Memory B cell (primary cell): ENCODE results near the gene ITGBL1.

Experiments
- ATAC-seq: fragments of 150-1000 bp; cut with Tn5 transposase; 2 replicates; pipeline ENCODE4 v1.10.0; 2021; ENCODE audit warnings: low read depth, mild to moderate bottlenecking, moderate library complexity
- DNase-seq, 2 donors: peaks; one replicate each; pipeline ENCODE4 v3.0.0; 2022; ENCODE audit warnings: low spot score in 2 of 2
- H3K27ac Mint-ChIP-seq: one replicate; pipeline ENCODE4 v1.8.0; 2022; ENCODE audit warnings: mild to moderate bottlenecking, moderate library complexity, mixed read lengths
- H3K27me3 Mint-ChIP-seq: one replicate; pipeline ENCODE4 v1.8.0; 2022; ENCODE audit warnings: mixed read lengths
- H3K36me3 Mint-ChIP-seq: one replicate; pipeline ENCODE4 v1.8.0; 2022; ENCODE audit warnings: mild to moderate bottlenecking, mixed read lengths
- H3K4me1 Mint-ChIP-seq: one replicate; pipeline ENCODE4 v1.8.0; 2022; ENCODE audit warnings: mixed read lengths
- H3K4me3 Mint-ChIP-seq: one replicate; pipeline ENCODE4 v1.8.0; 2022; ENCODE audit warnings: mild to moderate bottlenecking, moderate library complexity, mixed read lengths
- H3K9me3 Mint-ChIP-seq: one replicate; pipeline ENCODE4 v1.8.0; 2022; ENCODE audit warnings: mixed read lengths

The ITGBL1 gene

DNA sequence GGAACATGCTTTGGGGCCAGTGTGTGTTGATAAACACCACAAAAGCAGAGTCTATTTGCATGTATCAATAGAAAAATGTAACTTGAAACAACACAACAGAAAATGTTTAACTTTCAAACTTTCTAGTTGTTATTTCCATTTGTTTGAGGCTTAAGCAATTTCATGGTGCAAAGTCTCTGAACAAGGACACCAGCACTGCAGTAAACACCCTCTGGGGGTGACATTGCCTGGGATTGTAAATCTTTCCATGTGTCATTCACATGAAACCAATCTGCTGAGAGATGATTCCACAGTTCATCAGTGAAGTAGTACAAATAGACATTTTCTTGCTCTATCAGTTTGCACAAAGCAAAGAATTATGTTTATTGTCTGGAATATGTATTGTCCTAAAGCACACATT, 124.5 kb downstream of the ITGBL1 start:
- H3K27ac Mint-ChIP-seq: no peak overlapping the region
- H3K36me3 Mint-ChIP-seq: no peaks in the 10 kb centered on the region
- H3K9me3 Mint-ChIP-seq: no peaks in the 10 kb centered on the region
- no peak for ATAC-seq
- no peak for DNase-seq
- no peaks in the 10 kb centered on the region for H3K27me3 Mint-ChIP-seq
- no peak overlapping the region for H3K4me3 Mint-ChIP-seq
- H3K4me1 Mint-ChIP-seq: no peaks in the 10 kb centered on the region

DNA sequence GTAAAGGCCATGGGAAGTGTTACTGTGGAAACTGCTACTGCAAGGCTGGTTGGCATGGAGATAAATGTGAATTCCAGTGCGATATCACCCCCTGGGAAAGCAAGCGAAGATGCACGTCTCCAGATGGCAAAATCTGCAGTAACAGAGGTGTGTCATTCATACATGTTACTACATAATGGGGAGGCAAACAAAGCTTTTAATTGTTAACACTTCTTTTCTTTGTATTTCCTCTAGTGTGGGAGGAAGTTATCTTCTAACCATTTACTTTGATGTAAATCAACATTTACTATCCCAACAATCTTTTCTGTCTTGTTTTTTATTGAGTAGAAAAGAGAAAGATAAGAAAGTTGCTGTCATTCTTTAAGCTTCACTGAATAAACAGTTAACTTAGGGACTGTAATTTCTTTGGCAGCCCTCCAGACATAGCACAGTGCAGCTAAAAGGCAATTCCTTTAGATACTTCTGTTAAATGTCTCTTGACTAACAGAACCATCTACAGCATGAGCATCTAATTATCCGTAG, 126.9 kb downstream of the ITGBL1 start:
- no peaks in the 10 kb centered on the region for H3K9me3 Mint-ChIP-seq
- DNase-seq (no peak), ATAC-seq (no peak)
- H3K27me3 Mint-ChIP-seq: peaks cover 2% of the 10 kb centered on the region
- H3K27ac Mint-ChIP-seq: no peak overlapping the region
- H3K36me3 Mint-ChIP-seq: no peaks in the 10 kb centered on the region
- H3K4me3 Mint-ChIP-seq: no peak overlapping the region
- H3K4me1 Mint-ChIP-seq: no peaks in the 10 kb centered on the region

DNA sequence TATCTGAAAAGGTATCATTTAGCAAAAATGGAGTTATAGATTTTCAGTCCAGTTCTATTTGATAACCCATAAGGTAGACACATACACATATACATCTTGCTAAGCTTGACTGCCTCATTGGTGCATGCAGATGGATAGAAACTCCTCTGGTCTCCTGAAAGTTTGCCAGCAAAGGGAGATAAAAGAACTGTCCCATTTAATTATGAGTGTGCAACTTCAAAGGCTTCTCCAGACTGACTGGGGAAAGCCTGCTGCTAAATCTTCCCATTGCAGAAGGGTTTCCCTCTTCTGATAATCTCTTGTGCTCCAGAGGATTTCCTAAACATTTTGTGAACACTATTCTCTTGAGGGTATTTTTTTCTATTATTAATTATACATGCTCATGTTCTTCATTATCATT, 131.9 kb downstream of the ITGBL1 start:
- no peak for DNase-seq
- H3K27ac Mint-ChIP-seq: no peak overlapping the region
- H3K27me3 Mint-ChIP-seq: peaks cover 5% of the 10 kb centered on the region

DNA sequence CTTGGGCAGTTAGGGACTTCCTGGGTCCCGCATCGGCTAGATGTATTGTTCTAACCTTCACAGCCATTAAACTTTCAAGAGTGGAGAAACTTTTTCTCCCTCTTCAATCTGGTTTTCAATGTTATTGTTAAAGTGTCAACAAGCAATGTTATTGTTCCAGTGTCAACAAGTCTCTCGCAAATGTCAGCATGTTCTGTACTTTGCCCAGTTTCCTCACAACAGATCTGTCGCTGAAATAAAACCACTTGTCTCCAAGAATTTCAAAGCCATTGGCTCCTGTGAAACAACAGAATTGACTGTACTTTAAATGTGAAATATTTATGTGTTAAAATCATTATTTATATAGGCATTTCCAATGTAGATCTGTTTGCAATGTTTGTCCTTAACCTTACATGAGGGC, 138.0 kb downstream of the ITGBL1 start:
- no peak for DNase-seq
- Mint-ChIP-seq H3K4me1 (no peaks in the 10 kb centered on the region), H3K4me3 (no peak overlapping the region), H3K9me3 (peaks cover 5% of the 10 kb centered on the region), H3K27me3 (peaks cover 2% of the 10 kb centered on the region), H3K27ac (no peak overlapping the region), H3K36me3 (no peaks in the 10 kb centered on the region)
- ATAC-seq: no peak

More for the DNA sequence above, 131.9 kb downstream of the ITGBL1 start:
- Mint-ChIP-seq H3K4me3 (no peak overlapping the region), H3K9me3 (no peaks in the 10 kb centered on the region), H3K36me3 (no peaks in the 10 kb centered on the region), H3K4me1 (no peaks in the 10 kb centered on the region)
- ATAC-seq: no peak

DNA sequence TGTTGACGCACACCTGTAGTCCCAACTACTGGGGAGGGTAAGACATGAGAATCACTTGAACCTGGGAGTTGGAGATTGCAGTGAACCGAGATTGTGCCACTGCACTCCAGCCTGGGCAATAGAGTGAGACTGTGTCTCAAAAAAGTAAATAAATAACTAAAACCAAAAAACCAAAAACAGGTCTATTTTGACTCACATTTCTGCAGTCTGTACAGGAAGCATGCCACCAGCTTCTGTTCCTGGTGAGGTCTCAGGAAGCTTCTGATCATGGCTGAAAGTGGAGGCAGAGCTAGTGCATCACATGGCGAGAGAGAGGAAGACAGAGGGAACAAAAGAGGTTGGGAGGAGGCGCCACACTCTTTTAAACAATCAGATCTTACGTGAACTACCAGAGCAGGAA, 142.5 kb downstream of the ITGBL1 start:
- Mint-ChIP-seq H3K27me3 (no peaks in the 10 kb centered on the region), H3K4me1 (no peaks in the 10 kb centered on the region), H3K4me3 (no peak overlapping the region), H3K9me3 (peaks cover 5% of the 10 kb centered on the region), H3K36me3 (no peaks in the 10 kb centered on the region), H3K27ac (no peak overlapping the region)
- no peak for ATAC-seq
- DNase-seq: no peak

DNA sequence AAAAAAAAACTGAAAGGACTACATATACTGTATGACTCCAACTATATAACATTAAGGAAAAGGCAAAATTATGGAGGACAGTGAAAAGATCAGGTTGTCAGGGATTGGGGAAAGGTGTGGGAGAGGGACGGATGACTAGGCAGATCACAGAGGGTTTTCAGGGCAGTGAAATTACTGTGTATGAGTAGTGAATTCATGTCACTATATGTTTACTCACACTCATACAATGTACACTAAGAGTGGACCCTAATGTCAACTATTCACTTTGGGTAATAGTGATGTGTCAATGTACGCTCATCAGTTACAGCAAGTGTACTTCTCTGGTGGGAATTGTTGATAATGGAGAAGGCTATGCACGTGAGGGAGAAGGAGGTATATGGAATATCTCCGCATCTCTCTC, 144.3 kb downstream of the ITGBL1 start:
- no peak overlapping the region for H3K4me3 Mint-ChIP-seq

DNA sequence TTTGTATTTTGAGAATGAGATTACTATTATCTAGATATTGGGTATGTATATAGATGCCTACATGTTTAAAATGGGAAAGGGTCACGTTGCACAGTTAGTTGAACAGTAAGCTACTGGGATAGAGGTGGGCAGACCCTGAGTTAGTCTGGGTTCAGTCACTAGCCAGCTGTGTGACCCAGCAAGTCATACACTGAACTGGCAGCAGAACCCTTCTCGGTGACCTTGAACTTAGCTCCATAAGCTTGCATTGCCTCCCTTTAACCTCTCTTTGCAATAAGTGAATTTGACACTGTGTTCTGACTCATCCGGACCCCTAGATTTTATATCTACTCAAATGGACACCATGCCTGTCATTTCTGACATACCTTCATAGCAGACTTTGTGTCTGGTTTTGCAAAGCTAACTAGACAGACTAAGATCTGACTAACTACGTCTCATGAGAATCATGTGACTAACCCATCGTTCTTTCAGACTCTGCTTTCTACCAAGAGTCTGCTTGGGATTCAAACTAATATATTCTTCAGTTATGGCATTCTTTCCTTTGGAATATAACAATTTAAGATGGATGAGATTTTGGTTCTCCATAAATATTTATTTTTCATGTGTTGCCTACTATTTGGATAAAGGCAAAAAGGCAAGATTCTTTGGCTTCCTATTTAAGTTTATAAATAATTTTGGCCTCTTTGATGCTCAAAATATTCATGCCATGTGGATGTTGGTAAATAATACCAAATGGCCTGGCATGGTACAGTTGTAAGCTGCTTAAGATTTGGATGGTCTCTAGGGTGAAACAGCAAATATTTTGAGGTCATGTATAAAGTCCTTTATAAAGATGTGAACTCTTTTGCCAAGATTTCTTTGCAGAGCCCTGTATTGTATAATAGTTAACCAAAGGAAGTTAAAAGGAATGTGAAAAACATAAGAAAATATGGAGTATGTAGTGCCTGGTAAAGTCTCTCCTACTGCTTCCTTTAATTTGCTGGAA, 159.3 kb downstream of the ITGBL1 start:
- DNase-seq (no peak), ATAC-seq (no peak)
- Mint-ChIP-seq H3K4me1 (no peaks in the 10 kb centered on the region), H3K27ac (no peak overlapping the region), H3K9me3 (no peaks in the 10 kb centered on the region), H3K4me3 (no peak overlapping the region), H3K27me3 (peaks cover 6% of the 10 kb centered on the region), H3K36me3 (no peaks in the 10 kb centered on the region)

More for the DNA sequence above, 144.3 kb downstream of the ITGBL1 start:
- DNase-seq (no peak), ATAC-seq (no peak)
- Mint-ChIP-seq H3K27me3 (no peaks in the 10 kb centered on the region), H3K9me3 (peaks cover 5% of the 10 kb centered on the region), H3K36me3 (no peaks in the 10 kb centered on the region), H3K4me1 (no peaks in the 10 kb centered on the region), H3K27ac (no peak overlapping the region)

DNA sequence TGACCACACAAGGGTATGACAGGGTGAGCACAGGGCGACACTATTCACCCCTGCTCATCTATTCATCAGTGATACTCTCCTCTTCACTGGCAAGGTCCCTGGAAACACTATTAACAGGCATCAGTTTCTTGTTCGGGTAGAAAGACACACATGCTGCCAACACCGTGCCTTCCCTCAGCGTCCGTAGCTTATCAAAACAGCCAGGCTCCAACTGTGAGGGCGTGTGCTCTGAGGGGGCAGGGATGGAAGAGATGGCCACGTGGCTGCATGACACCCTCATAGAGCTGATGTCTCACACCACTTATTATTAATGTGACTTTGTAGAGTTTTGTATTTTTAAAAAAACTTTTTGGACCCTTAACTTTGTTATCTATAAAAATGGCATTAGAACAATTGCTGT, 160.3 kb downstream of the ITGBL1 start:
- DNase-seq (no peak), ATAC-seq (no peak)
- Mint-ChIP-seq H3K27me3 (peaks cover 6% of the 10 kb centered on the region), H3K9me3 (no peaks in the 10 kb centered on the region), H3K4me1 (no peaks in the 10 kb centered on the region), H3K4me3 (no peak overlapping the region), H3K36me3 (no peaks in the 10 kb centered on the region), H3K27ac (no peak overlapping the region)

DNA sequence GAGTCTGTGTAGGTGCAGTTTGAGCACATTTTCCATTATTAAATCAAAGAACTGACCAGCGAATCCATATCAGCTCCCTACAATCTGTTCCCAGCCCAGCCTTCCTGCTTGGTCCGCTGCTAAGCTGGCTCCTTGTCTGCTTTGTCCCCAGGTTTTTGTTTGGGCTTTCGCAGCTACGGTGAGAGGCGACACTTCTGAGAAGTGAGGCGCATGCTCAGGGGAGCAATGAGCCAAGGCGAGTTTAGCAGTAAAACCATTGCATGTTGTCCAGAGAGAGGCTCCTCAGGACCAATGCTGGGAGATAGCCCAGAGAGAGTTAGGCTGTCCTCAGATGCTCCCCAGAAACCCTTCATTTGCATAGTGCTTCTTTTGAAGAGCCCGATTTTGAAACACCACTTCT, 162.0 kb downstream of the ITGBL1 start:
- H3K36me3 Mint-ChIP-seq: no peaks in the 10 kb centered on the region
- H3K9me3 Mint-ChIP-seq: no peaks in the 10 kb centered on the region
- ATAC-seq (no peak), DNase-seq (no peak)
- H3K27me3 Mint-ChIP-seq: peaks cover 6% of the 10 kb centered on the region
- H3K4me1 Mint-ChIP-seq: no peaks in the 10 kb centered on the region
- H3K27ac Mint-ChIP-seq: no peak overlapping the region
- H3K4me3 Mint-ChIP-seq: no peak overlapping the region

DNA sequence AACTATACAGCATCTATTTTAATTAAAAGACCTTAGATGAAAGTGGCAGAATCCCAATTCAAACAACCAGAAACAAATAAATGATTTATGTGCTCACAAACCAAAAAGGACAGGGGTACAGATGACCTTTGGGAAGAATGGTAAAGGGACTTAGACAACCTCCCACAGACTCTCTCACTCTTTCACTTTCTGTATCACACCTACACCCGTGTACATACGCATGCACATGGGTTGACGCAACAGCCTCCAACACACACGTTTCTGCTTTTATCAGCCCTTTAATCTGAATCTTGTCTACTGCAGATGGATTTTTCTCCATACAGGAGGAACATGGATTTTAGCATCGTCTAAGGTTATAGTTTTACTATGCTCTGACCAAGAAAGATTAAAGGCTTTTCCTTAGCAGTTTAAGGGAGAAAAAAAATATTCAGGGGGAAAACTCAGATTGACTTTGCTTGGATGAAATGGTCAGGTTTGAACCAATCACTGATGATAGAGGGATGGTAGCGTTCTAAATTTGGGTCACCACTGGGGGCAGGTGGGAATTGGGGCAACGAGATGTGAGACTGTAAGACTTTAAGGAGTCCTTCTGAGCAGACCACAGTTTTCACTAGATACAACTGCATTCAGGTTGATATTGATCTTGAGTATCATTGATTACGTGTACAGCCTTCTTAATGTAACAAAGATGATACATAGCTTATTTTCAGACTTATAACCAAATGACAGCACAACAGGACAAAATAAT, 166.1 kb downstream of the ITGBL1 start:
- Mint-ChIP-seq H3K4me1 (peaks cover 3% of the 10 kb centered on the region), H3K36me3 (no peaks in the 10 kb centered on the region), H3K9me3 (no peaks in the 10 kb centered on the region), H3K4me3 (no peak overlapping the region), H3K27ac (peak overlapping the region; percentile 36), H3K27me3 (peaks cover 6% of the 10 kb centered on the region)
- DNase-seq (no peak), ATAC-seq (peak; percentile 29)

DNA sequence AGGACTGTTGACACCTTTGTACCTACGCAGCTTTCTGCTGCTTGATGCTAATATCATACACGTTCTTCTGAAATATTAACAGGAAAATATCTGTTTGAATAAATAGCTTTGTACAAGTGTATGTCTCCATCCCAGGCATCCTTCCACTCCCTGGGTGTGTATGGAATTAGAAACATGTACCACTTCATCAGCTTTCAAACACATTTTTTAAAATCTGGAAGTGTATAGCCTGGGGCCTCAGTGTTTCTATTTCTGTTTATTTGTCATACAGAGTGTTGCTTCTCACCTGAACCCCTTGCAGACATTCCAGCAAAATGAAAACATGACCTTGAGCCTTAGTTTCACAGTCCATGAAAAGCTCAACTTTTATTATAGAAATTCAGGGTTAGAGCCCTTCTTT, 168.6 kb downstream of the ITGBL1 start:
- Mint-ChIP-seq H3K9me3 (no peaks in the 10 kb centered on the region), H3K4me3 (no peak overlapping the region), H3K4me1 (peaks cover 17% of the 10 kb centered on the region), H3K36me3 (no peaks in the 10 kb centered on the region), H3K27ac (no peak overlapping the region), H3K27me3 (peaks cover under 1% of the 10 kb centered on the region)
- ATAC-seq (no peak), DNase-seq (no peak)

DNA sequence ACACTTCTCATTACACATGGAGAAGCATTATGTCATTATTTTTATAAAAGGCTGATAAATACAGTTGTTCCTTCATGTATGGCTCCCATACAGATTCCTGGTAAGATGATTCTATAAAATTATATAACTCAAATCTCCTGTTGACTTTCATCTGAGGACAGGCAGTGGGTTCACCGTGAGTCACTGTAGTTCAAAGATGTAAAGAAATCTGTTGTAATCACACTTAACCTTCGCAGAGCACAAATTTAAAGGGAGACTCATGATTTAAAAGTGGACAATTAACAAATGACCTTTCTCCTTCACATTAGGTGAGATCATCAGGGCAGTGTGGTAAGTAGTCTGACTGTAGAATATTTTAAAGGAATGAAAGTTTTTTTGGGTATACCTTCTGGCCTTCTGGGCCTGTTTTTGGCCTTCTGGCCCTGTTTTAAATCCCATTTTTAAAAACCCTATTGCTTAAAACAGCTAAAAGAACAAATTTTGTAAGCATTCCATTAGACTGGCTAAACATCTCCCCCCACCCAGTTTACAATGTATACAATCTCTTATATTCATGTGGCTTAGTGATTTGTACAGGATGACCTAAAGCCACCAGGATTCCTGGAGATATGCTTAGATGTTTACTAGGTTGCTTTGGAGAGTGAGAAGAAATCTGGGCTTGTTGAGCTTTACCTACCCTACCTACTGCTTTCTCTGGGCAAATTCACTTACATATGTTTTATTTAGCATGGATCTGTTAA, 171.2 kb downstream of the ITGBL1 start:
- H3K4me1 Mint-ChIP-seq: peaks cover 26% of the 10 kb centered on the region
- no peaks in the 10 kb centered on the region for H3K36me3 Mint-ChIP-seq
- H3K27ac Mint-ChIP-seq: peak overlapping the region; percentile 91
- peak overlapping the region; percentile 82 for H3K4me3 Mint-ChIP-seq
- no peaks in the 10 kb centered on the region for H3K27me3 Mint-ChIP-seq
- no peaks in the 10 kb centered on the region for H3K9me3 Mint-ChIP-seq
- ATAC-seq (no peak), DNase-seq (no peak)

DNA sequence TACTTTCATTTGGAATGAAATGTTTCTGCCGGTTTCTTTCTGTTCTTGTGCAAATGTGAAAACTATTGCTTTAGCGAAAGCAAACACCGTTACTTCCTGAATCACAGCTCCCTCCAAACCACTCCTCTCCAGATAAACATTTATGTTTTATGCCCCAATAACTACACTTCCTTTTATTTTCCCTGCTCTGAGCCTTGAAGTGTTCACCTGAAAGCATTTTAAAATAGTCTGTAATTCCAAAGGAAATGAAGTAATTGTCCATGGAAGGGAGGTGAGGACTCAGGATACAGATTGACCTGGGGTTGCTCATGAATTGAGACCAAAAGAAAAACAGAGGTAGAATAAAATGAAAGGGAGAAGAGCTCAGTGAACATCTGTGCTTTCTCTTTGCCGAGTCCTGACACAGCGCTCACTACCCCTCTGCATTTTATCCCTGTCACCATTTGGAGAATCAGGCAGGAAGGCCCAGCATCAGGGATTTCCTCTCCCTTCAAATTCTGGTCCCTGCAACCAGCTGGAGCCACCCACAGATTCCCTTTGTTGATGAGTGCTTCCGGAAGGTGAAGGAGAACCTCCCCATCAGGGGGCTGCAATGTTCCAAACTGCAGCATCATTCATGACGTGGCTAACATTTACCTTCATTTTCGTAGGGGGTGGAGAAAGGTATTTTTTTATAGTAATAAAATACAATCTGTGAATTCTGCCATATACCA, 171.9 kb downstream of the ITGBL1 start:
- H3K36me3 Mint-ChIP-seq: no peaks in the 10 kb centered on the region

More for the DNA sequence above, 171.9 kb downstream of the ITGBL1 start:
- peak overlapping the region; percentile 82 for H3K4me3 Mint-ChIP-seq
- no peaks in the 10 kb centered on the region for H3K27me3 Mint-ChIP-seq
- ATAC-seq (peak; percentile 46), DNase-seq (no peak)
- H3K27ac Mint-ChIP-seq: peak overlapping the region; percentile 91
- H3K9me3 Mint-ChIP-seq: no peaks in the 10 kb centered on the region
- H3K4me1 Mint-ChIP-seq: peaks cover 26% of the 10 kb centered on the region
